Glomerular endothelial cell (primary cell): ENCODE measurements around the gene SH3D21. TPM values are rescaled to one million over a fixed set of nuclear protein-coding genes. Genes with fewer than 3 reads are reported as not detected.

Source experiments
- DNase-seq: peaks from one replicate; pipeline ENCODE4 v3.0.0-alpha.2; 2011; ENCODE audit warnings: low read depth, low spot score; ENCODE audit errors: extremely low read depth
- total RNA-seq: library from RNA; depleted of rRNA; stranded (reverse); fragments of >200 nt; gene quantifications from 2 replicates; pipeline ENCODE4 v1.2.3, GENCODE V29; 2015

The SH3D21 gene
- total RNA-seq = 2.4 and 4.0 TPM in 2 replicates

- no peak for DNase-seq
Observed at GRCh38 chr1:36306210-36306901, at the start of gene SH3D21. Gene SH3D21, plus strand, starts transcription at chr1:36306368. Its CDS starts 53 bp downstream, at chr1:36306421.

DNA sequence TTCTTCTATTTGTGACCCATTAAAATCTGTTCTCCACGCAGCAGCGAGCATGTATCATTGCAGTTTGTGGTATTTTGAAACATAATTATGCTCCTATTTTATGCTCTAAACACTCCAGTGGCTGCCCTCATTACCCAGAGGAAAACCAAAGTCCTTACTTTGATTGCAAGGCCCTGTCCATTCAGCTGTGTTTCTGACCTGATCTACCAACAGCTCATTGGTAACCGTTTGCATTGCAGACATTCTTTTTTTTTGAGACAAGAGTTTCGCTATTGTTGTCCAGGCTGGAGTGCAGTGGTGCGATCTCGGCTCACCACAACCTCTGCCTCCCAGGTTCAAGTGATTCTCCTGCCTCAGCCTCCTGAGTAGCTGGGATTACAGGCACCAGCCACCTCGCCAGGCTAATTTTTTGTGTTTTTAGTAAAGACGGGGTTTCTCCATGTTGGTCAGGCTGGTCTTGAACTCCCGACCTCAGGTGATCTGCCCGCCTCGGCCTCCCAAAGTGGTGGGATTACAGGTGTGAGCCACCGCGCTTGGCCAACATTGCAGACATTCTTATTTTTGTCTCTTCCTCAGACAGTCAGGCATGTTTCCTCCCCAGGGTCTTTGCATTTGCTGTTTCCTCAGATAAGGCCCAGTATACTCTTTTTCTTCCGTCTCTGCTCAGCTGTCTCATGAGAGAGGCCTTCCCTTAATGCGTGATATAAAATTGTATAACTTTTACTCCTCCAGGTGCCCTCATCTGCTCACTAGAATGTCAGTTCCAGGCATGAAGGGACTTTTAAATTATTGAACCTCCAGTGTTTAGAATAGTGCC is 49.4 kb upstream of the SH3D21 start:
- DNase-seq = no peak

- no peak for DNase-seq
Observed at GRCh38 chr1:36257375-36257767, 48.8 kb upstream of the SH3D21 start.

- no peak for DNase-seq
Observed at GRCh38 chr1:36258960-36259344, 47.2 kb upstream of the SH3D21 start.

DNA sequence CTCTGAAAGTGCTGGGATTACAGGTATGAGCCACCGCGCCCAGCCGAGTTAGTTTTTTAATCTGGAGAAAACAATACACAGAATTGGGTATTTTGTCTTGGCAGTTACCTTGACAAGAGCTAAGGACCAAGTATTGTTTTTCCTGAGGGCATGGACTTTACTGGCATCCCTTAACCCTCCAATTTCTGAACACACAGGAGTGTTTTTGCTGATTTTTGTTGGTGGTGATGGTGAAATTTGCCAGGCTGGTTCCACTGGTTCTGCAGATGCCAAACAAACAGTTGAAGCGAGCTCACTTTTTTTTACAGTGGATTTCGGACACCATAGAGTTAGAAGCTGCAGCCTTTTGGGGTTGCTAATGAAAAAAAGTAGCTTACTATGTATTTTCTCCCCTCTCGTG is 37.2 kb upstream of the SH3D21 start:
- DNase-seq = no peak

- DNase-seq = no peak
Observed at GRCh38 chr1:36269408-36269838, 36.7 kb upstream of the SH3D21 start.

DNA sequence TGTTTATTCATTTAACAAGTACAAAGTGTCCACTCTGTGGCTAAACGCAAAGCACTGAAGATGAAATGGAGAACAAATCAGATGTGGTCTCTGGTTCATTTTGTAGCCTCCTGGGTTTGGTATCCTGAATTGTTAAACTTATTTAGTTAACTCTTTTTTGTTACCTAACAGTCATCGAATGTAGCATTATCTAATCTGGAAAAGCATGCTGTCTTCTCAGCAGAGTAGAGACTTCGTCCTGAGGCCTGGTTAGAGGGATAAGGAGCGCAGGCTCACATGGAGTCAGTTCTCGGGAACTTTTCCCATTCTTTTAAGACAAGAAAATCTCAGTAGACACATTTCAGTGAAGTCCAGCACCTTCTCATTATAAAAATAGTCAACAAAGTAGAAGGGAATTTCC is 33.1 kb upstream of the SH3D21 start:
- DNase-seq = no peak

DNA sequence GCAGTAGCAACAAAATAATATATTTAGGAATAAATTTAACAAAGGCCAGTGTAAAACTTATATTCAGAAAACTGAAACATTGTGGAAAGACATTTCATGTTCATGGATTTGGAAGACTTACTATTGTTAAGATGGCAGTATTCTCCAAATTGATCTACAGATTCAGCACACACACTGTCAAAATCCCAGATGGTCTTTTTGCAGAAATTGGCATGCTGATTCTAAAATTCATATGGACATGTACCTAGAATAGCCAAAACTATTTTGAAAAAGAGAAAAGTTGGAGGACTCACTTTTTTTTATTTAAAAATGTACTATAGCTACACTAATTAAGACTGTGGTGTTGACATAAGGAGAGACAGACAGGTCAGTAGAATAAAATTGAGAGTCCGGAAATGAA is 32.0 kb upstream of the SH3D21 start:
- no peak for DNase-seq

DNA sequence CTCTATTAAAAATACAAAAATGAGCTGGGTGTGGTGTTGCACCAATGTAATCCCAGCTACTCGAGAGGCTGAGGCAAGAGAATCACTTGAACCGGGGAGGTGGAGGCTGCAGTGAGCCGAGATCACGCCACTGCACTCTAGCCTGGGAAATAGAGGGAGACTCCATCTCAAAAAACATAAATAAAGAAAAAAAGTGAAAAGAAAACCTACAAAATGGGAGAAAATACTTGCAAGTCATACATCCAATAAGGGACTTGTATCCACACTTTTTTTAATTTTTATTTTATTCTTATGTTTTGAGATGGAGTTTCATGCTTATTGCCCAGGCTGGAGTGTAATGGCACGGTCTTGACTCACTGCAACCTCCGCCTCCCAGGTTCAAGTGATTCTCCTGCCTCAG is 29.5 kb upstream of the SH3D21 start:
- no peak for DNase-seq

DNA sequence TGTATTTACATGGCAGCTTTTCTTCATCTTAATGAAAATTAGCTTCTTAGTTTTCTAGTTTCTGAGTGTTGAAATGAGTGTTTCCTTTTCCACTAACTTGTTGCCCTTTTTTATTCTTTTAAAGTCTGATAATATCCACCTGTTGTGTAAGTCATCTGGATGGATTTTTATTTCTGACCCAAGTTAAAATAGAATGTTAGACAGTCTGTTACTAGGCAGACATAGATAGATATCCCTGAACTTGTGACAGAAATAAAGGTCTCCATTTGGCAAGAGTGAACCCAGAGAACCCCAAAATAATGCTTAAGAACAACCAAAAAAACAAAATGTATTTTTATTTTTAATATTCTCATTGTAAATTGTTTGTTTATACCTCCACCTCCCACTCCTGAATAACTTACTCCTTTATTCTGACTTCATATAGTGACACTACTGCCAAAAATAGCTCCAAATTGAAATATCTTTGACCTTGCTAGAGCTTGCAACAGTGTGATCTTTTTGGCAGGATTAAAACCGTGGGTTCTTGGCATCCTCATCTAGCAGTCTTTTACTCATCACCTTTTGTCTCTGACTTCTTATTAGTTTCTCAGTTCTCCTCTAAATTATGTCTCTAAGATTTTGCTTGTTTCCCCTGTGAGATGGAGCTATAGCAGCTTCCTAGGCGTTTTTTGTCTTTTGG is 26.9 kb upstream of the SH3D21 start:
- DNase-seq = no peak

DNA sequence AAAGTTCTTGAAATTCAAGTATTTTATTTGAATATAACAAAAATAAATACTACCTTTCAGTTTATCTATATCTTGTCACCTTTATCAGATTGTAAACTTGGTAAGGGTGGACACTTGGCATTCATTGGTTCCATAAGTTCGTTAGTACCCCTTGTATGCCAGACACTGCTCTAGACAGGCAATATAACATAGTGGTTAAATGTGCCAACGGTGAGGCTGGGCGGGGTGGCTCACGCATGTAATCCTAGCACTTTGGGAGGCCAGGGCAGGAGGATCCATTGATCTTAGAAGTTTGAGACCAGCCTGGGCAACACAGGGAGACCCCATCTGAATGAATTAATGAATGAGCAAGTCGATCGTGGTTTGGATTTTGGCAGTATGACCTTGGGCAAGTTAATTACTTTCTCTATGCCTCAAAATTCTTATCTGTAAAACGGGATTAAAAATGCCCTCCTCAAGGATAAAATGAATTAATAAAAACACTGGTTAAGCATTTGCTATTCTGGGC is 26.3 kb upstream of the SH3D21 start:
- no peak for DNase-seq

DNA sequence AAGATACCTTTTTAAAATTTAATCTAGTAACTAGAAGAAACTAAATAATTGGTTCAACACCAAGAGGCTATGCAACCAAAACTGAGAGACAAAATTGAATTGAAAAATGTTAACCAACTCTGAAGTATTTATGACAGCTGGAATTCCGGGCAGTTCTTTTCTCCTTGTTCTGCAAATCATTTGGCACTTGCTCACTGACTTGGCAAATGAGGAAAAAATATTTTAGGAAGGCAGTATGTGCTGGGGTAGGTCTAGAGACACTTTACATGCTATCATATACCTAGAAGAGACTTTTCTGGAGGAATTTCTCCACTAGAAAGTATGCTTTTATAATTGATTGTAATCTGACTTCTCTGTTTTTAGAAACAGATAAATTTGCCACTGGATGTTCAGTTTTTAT is 22.1 kb upstream of the SH3D21 start:
- no peak for DNase-seq

DNA sequence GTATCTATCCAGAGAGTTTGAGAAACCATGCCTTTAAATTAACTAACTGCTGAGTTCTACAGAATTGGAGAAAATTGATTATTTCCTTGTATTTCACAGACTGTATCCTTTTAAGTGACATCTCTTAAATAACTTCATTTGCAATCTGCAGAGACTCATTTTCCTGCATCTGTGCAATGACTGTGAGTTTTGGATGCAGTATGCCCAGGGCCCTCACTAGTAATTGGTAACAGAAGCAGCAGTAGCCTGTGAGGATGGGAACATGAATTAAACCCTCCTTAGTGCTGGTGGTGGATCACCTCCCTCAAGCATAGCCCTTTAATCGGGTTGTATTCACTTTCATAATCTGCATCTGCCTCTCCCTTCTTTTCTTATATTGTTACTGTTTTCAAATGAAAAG is 21.7 kb upstream of the SH3D21 start:
- DNase-seq = no peak

- DNase-seq = peak; percentile 80
Observed at GRCh38 chr1:36285443-36286101, 20.6 kb upstream of the SH3D21 start.

GRCh38 chr1:36286802-36287201 is 19.4 kb upstream of the SH3D21 start:
- DNase-seq = no peak

- no peak for DNase-seq
Observed at GRCh38 chr1:36287595-36287994, 18.6 kb upstream of the SH3D21 start.

GRCh38 chr1:36295390-36295789 is 10.8 kb upstream of the SH3D21 start:
- DNase-seq = no peak

DNA sequence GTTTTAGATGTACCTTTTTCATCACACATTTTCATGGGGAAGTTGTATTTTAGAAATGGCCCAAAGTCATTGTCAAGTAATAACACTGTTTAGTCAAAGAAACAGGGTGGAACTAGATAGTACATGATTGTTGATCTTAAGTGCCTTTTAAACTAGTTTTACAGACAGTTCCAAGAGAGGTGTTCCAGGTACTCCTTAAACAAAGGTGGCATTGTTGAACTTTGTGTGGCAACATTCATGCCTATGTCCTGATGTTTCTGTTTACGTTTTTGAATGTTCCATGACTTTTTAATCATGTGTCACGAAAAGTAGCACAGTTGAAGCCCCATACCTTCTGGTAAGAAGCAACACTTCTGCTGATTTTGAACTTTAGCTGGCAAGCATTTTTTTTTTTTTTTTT is 9.1 kb upstream of the SH3D21 start:
- DNase-seq = no peak

- no peak for DNase-seq
Observed at GRCh38 chr1:36298640-36299039, 7.5 kb upstream of the SH3D21 start.

GRCh38 chr1:36300526-36300925 is 5.6 kb upstream of the SH3D21 start:
- DNase-seq = no peak

DNA sequence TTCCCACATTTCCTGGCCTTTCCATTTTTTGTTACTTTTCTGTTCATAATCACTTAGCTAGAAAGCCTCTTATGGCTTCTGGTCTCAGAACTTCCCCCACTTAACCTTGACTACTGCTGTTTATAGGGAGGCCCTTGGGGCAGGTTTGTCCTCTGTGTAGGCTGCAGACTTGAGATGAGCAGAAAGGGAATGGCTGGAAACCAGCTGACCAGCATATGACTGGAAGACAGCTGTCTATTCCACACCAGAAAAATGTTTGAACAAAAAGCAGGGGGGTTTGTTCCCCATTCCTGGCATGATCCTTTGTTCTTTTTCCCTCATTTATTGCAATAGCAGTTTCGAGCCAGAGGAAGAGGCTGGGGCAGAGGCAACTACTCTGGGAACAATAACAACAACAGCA is 4.9 kb upstream of the SH3D21 start:
- DNase-seq = no peak
